DND-41 (cell line): ENCODE results near the gene CYP4A22.

Experiments
- CTCF ChIP-seq: IDR thresholded peaks from 2 replicates; pipeline ENCODE4 v1.5.1; 2012; ENCODE audit warnings: borderline replicate concordance, low read length, moderate library complexity, mild to moderate bottlenecking; ENCODE audit not compliant: poor library complexity, severe bottlenecking; ENCODE audit errors: extremely low read depth
- EZH2 ChIP-seq: IDR thresholded peaks from 3 replicates; pipeline ENCODE4 v1.6.1; 2012; ENCODE audit warnings: borderline replicate concordance, low read depth, mild to moderate bottlenecking, moderate library complexity, low read length, inconsistent platforms; ENCODE audit not compliant: severe bottlenecking

GRCh38 chr1:47147047-47147785 lies 10.0 kb downstream of the CYP4A22 start:
- TF ChIP-seq CTCF (no peak), EZH2 (no peak)
